ENCODE measurements around the gene SARS1. TPM values are rescaled to one million over a fixed set of nuclear protein-coding genes. Genes with fewer than 3 reads are reported as not detected.
A peak's percentile ranks its signal among the peaks of the same experiment; 100 is the strongest.

The SARS1 gene
- total RNA-seq, 2 donors from 2014 or later: 131 to 132 TPM

DNA sequence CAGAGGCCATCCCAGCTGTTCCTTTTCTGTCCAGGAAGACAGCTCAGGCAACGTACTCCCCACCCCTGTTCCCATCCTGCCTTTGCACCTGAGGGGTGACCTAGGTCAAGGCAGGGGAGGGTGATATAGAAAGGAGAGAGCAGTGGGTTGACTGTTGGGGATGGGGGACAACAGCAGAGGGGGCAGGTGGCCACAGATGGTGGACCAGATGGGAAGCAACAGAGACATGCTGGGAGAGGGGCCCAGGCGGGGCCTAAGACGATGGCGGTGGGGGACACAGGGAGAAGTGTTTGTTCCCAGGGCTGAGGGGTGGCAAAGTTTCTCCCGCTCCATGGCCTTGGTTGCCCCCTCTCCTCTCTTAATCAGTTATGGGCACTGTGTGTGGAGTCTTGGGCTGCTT, 42.0 kb downstream of the SARS1 start:
- intact Hi-C loops (cut with DNase I): loop anchor here in 1 of 2 donors (1.0 kb wide), 1 partner anchor 21 kb away; no protein-coding TSS in a partner anchor

GRCh38 chr1:109256085-109256484, 42.4 kb downstream of the SARS1 start:
- intact Hi-C loops (cut with DNase I): no loop called here
- no peak for DNase-seq (ENCODE audit: low spot score)

More for the DNA sequence above, 42.0 kb downstream of the SARS1 start:
- DNase-seq (ENCODE audit: low spot score): no peak

DNA sequence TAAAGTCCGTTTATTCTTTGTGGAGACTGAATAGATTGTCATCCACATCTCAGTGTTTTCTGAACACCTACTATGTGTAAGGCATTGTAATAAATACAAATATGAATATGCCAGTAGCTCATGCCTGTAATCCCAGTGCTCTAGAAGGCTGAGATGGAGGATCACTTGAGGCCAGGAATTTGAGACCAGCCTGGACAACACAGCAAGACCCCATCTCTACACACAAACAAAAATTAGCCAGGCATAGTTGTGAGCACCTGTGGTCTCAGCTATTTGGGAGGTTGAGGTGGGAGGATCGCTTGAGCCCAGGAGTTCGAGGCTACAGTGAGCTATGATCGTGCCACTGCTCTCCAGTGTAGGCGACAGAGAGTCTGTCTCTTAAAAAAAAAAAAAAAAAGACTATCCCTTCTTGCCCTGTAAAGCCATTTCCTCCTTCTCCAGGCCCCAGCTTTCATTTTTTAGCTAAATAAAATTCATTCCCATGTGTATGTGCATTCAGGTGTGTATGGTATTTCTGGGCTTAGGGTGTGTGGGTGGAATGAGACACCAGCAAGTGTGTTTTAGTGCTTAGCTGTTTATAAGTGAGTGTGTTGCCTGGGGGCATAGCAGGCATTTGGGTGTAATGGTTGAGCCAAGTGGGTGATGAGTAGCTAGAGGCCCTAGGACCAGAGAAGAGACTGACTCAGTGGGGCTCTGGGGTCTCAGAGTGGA, 43.4 kb downstream of the SARS1 start:
- DNase-seq (ENCODE audit: low spot score): no peak
- intact Hi-C loops (cut with DNase I): no loop called here

DNA sequence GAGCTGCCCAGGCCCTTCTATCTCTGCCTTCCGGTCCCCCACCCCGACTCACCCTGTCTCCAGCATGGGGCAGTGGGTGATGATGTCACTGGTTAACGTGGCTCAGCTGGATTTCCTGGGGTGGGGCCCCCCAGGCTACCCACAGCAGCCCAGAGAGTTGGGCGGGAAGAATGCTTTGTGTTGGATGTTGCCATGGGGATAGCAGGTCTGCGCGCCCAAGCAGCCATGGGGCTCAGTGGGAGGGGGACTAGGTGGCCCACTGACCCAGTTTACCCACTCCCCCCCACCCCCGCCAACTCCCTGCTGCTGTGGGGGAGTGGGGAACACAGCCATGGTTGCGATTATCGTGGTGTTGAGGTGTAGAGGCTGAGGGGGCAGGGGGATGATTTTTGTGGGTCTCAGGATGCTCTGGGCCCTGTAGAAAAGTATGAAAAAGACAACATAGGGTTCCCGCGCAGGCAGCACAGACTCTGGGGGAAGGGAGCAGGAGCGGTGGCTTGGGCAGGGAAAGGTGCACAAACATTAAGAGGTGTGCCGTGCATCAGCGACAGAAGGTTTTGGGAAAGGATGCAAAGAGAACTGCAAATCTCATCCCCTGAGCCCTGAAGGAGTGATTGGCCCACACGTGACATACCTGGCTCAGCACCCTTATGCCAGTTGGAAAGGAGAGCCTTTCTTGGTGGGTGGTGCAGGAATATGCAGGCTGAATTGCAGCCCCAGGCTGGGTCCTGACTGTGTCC, 44.1 kb downstream of the SARS1 start:
- intact Hi-C loops (cut with DNase I): no loop called here

GRCh38 chr1:109258481-109259466, 45.1 kb downstream of the SARS1 start:
- intact Hi-C loops (cut with DNase I): no loop called here
- no peak for DNase-seq (ENCODE audit: low spot score)

More for the DNA sequence above, 44.1 kb downstream of the SARS1 start:
- DNase-seq (ENCODE audit: low spot score): no peak

DNA sequence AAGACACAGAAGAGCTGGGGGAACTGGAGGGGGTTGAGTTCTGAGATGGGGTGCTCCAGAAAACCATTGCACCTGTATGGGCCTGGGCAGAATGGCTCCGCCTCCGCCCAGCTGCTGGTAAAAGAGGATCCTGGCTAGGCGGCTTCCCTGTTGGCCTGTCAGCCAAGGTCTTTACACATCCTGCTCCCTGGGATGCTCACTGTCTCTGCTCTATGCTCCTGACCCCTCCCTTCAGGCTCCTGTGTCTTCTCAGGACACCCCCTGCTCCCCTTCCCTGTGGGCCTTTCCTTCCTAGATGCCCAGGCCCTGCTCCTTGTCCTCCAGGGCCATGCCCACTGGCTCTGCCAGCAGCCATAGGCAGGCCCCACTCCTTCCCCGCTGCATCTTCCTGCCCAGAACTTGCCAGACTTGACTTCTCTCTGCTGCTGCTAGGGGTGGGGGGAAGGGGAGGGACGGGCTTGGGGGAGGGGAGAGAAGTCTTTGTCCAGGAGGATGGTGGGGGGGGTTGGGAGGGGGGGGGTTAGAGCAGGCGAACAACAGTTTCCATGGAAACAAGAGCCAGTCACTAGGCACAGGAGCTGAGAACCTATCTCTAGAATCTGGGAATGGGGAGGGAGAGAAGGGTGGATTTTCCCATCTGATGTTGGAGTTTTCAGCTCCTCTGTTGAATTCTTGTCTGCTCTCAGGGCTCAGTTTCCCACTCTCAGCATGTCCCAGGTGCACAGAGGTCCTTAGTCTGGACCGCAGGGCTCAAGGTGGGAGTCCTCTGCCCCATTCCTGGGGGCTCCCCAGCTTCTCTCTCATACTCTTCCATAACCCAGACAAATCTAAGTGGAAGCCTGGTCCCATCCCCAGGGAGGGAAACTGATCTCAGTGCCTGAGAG, 46.2 kb downstream of the SARS1 start:
- no peak for DNase-seq (ENCODE audit: low spot score)
- intact Hi-C loops (cut with DNase I): loop anchor here (5.0 to 10.0 kb wide), 2 partner anchors 272 to 275 kb away; partner anchors contain the start of gene GPR61 (in 1 of the 2)

DNA sequence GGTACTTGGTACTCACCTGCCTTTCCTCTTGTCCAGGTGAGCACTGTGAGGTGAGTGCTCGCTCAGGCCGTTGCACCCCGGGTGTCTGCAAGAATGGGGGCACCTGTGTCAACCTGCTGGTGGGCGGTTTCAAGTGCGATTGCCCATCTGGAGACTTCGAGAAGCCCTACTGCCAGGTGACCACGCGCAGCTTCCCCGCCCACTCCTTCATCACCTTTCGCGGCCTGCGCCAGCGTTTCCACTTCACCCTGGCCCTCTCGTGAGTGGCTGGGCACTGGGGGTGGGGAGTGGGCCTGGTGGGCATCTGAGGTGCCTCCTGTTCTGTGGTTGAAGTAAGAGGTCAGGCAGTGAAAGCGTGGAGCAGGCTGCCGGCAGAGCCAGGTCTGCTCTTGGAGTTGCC, 47.3 kb downstream of the SARS1 start:
- intact Hi-C loops (cut with DNase I): loop anchor here (5.0 to 10.0 kb wide), 2 partner anchors 271 to 274 kb away; partner anchors contain the start of gene GPR61 (in 1 of the 2)
- no peak for DNase-seq (ENCODE audit: low spot score)

DNA sequence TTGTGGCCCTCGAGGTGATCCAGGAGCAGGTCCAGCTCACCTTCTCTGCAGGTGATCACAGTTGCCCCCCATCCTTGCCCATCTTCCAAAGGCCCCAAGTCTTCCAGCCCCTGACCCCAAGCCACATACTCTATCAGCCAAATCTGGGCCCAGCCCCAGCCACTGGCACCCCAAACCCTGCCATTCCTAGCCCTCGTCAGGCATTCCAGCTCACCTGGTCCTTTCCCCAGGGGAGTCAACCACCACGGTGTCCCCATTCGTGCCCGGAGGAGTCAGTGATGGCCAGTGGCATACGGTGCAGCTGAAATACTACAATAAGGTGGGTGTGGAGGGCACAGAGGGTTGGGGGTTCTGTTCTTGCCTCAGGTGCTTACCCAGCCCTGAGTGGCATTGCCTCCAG, 47.9 kb downstream of the SARS1 start:
- no peak for DNase-seq (ENCODE audit: low spot score)
- intact Hi-C loops (cut with DNase I): loop anchor here (5.0 to 10.0 kb wide), 2 partner anchors 271 to 273 kb away; partner anchors contain the start of gene GPR61 (in 1 of the 2)

- intact Hi-C loops (cut with DNase I): loop anchor here (5.0 to 10.0 kb wide), 2 partner anchors 270 to 272 kb away; partner anchors contain the start of gene GPR61 (in 1 of the 2)
- DNase-seq (ENCODE audit: low spot score): no peak
These were observed 48.7 kb downstream of the SARS1 start for GRCh38 chr1:109262231-109263055.

- intact Hi-C loops (cut with DNase I): loop anchor here (5.0 to 10.0 kb wide), 2 partner anchors 269 to 272 kb away; partner anchors contain the start of gene GPR61 (in 1 of the 2)
These were observed 49.5 kb downstream of the SARS1 start for GRCh38 chr1:109263234-109263596.

DNA sequence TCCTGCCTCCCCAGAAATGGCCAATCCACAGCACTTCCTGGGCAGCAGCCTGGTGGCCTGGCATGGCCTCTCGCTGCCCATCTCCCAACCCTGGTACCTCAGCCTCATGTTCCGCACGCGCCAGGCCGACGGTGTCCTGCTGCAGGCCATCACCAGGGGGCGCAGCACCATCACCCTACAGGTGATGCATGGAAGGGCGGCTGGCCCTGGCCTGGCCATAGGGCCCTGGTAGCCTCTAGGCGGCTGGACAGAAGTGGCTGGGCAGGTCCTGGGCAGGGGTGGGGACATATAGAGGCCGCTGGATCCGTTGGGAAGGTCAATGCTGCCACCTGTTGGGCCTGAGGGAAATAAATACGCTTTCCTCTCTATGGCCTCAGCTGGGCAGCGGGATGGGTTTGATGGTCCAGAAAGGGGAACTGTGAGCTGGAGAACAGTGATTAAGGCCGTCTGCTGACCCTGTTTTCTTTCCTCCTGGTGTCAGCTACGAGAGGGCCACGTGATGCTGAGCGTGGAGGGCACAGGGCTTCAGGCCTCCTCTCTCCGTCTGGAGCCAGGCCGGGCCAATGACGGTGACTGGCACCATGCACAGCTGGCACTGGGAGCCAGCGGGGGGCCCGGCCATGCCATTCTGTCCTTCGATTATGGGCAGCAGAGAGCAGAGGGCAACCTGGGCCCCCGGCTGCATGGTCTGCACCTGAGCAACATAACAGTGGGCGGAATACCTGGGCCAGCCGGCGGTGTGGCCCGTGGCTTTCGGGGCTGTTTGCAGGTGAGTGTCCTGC, 50.1 kb downstream of the SARS1 start:
- DNase-seq (ENCODE audit: low spot score): peak; percentile 94
- intact Hi-C loops (cut with DNase I): loop anchor here (1.0 to 10.0 kb wide), 3 partner anchors 49 to 271 kb away; partner anchors contain the start of gene GPR61 (in 1 of the 2)

More at GRCh38 chr1:109263234-109263596, 49.5 kb downstream of the SARS1 start:
- no peak for DNase-seq (ENCODE audit: low spot score)

GRCh38 chr1:109264379-109264755, 50.6 kb downstream of the SARS1 start:
- intact Hi-C loops (cut with DNase I): loop anchor here (1.0 to 10.0 kb wide), 3 partner anchors 48 to 270 kb away; partner anchors contain the start of gene GPR61 (in 1 of the 2)
- no peak for DNase-seq (ENCODE audit: low spot score)

DNA sequence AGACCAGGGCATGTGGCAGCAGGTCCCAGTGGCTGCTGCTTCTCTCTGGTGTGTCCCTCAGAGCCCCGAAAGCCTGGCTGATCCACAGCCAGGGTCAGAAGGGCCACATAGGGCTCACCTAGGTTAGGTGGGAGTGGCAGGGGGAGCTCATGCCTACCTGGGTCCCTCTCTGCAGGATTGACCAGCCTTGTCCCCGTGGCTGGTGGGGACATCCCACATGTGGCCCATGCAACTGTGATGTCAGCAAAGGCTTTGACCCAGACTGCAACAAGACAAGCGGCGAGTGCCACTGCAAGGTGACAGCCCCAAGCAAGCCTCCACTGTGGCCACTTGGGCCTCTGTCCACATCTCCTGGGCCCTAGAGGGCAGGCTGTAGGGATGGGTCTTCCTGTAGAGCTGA, 51.3 kb downstream of the SARS1 start:
- DNase-seq (ENCODE audit: low spot score): no peak
- intact Hi-C loops (cut with DNase I): loop anchor here in 1 of 2 donors (10.0 kb wide), 1 partner anchor 270 kb away; the partner anchor contains the start of gene GPR61

DNA sequence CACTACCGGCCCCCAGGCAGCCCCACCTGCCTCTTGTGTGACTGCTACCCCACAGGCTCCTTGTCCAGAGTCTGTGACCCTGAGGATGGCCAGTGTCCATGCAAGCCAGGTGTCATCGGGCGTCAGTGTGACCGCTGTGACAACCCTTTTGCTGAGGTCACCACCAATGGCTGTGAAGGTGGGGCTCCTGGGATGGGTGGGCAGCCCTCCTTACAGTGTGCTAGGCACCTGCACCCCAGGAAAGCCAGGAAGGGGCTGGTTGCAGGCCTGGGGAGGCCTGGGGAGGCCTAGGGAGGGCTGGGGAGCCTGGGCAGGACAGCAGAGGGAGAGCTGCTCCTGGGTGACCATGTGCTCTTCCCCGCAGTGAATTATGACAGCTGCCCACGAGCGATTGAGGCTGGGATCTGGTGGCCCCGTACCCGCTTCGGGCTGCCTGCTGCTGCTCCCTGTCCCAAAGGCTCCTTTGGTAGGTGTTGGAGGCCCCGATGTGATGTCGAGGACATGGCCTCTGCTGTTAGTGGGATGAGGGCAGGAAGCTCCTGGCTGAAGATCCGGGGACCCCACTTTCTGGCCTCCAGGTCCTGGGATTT, 52.1 kb downstream of the SARS1 start:
- intact Hi-C loops (cut with DNase I): loop anchor here in 1 of 2 donors (10.0 kb wide), 1 partner anchor 269 kb away; the partner anchor contains the start of gene GPR61
- DNase-seq (ENCODE audit: low spot score): no peak

- no peak for DNase-seq (ENCODE audit: low spot score)
- intact Hi-C loops (cut with DNase I): loop anchor here in 1 of 2 donors (10.0 kb wide), 1 partner anchor 268 kb away; the partner anchor contains the start of gene GPR61
These were observed 53.2 kb downstream of the SARS1 start for GRCh38 chr1:109266965-109267364.
